A549 (cell line): ENCODE data around the gene SPP2.

Experiments used
- ESRRA ChIP-seq: fragments of 150-350 bp; IDR thresholded peaks from 2 replicates; pipeline ENCODE4 v1.6.1; 2014; ENCODE audit warnings: mild to moderate bottlenecking, low read length, borderline replicate concordance
- FOSL2 ChIP-seq, 2 experiments: fragments of 450-650 bp in 1 of 2; fragments of >200 bp in 1 of 2; sonication (Bioruptor Twin) in 1 of 2; formaldehyde crosslinking; IDR thresholded peaks; 2 replicates each; pipeline versions ENCODE4 v1.5.0 to v1.6.1; 2016 to 2020; ENCODE audit warnings: mild to moderate bottlenecking in 1 of 2, moderate library complexity in 1 of 2
- MAFK ChIP-seq: fragments of 450-650 bp; IDR thresholded peaks from 2 replicates; pipeline ENCODE4 v1.6.1; 2014; ENCODE audit not compliant: partially characterized antibody
- MAZ ChIP-seq: fragments of 150-350 bp; IDR thresholded peaks from 2 replicates; pipeline ENCODE4 v1.6.1; 2014; ENCODE audit warnings: antibody characterized with exemption, low read depth, low read length, borderline replicate concordance
- RCOR1 ChIP-seq: fragments of 150-350 bp; IDR thresholded peaks from 2 replicates; pipeline ENCODE4 v1.6.1; 2014; ENCODE audit warnings: antibody characterized with exemption, low read length, low read depth
- TFCP2L1 ChIP-seq: fragments of 250-450 bp; sonication (Bioruptor Pico); IDR thresholded peaks from 2 replicates; pipeline ENCODE4 v1.5.0; 2021; ENCODE audit warnings: mild to moderate bottlenecking
- TF ChIP-seq, protein P1 (sequence below): fragments of >200 bp; sonication (Bioruptor Twin); formaldehyde crosslinking; IDR thresholded peaks from 3 replicates; pipeline ENCODE4 v1.5.1; 2016

DNA sequence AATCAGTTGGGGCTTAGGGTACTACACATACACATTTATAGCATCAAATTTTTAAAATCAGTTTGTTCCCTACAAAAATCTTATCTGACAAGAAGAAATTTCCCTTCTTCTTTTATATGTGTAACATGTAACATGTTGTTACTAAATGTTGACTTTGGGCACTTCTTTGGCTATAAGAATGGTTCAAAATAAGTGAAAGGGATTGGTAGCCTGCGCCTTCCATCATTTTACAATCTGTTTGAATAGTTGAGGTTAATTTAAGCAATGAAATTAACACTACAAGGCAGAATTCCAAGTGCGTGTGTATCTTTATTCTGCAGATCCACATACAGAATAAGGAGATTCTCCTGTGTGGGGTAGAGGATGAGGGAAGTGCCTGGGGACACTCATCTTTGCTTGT lies 30.2 kb upstream of the SPP2 start:
- TF ChIP-seq, protein P1, sequence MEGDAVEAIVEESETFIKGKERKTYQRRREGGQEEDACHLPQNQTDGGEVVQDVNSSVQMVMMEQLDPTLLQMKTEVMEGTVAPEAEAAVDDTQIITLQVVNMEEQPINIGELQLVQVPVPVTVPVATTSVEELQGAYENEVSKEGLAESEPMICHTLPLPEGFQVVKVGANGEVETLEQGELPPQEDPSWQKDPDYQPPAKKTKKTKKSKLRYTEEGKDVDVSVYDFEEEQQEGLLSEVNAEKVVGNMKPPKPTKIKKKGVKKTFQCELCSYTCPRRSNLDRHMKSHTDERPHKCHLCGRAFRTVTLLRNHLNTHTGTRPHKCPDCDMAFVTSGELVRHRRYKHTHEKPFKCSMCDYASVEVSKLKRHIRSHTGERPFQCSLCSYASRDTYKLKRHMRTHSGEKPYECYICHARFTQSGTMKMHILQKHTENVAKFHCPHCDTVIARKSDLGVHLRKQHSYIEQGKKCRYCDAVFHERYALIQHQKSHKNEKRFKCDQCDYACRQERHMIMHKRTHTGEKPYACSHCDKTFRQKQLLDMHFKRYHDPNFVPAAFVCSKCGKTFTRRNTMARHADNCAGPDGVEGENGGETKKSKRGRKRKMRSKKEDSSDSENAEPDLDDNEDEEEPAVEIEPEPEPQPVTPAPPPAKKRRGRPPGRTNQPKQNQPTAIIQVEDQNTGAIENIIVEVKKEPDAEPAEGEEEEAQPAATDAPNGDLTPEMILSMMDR, result no peak
- TF ChIP-seq MAZ (no peak), TFCP2L1 (CRISPR knock-in tag) (no peak), ESRRA (no peak), MAFK (no peak), RCOR1 (no peak), FOSL2 (IDR thresholded peaks at IDR 0.05) (no peak), FOSL2 (CRISPR knock-in tag; IDR thresholded peaks at IDR 0.05) (no peak)
